Measurements from ENCODE around the gene PPA2. TPM values are rescaled to one million over a fixed set of nuclear protein-coding genes. Genes with fewer than 3 reads are reported as not detected.

PPA2 gene
- total and polyA plus RNA-seq, 10 of the 15 experiments (the other 5 are each of a cell fraction or from before 2014, with no cell fraction given): 93.8 to 293 (median 146) TPM

DNA sequence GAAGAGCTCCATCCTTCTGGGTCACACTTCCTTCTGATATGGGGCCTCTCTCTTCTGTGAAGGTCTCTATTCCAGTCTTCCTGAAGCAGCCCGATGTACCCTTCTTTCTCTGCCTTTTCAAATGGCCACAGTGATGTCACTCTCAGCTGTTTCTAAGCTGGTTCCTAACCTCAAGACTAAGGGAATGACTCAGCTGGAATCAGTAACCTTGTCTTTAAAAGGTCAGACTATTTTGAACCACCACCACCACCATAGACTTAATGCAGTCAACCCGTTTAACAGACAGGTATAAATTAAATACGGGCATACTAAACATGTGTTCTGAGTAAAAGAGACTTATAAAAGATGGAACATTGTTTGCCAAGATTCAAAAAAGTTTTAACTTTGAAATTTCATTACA lies 121.0 kb downstream of the PPA2 start:
- peak; percentile 83 for ATAC-seq
- peak; percentile 11 for DNase-seq (ENCODE audit: low read depth, low spot score)
- Histone ChIP-seq H3K9me3 (replicated peaks; ENCODE audit: control insufficient read depth, insufficient read depth, low read length) (no peaks in the 10 kb centered on the region), H3K27me3 (replicated peaks in 1 of 2; ENCODE audit: control insufficient read depth in 2 of 2, insufficient read depth in 2 of 2, low read length in 1 of 2) (no peaks in the 10 kb centered on the region), H4K20me1 (ENCODE audit: control insufficient read depth, insufficient read depth) (no peaks in the 10 kb centered on the region), H3K4me2 (ENCODE audit: control insufficient read depth, insufficient read depth) (no peak overlapping the region), H2AFZ (ENCODE audit: control insufficient read depth, low read depth, low read length) (no peak overlapping the region), H3K27ac (ENCODE audit: control insufficient read depth, insufficient read depth) (no peak overlapping the region), H3K4me1 (ENCODE audit: control insufficient read depth, insufficient read depth, low read length) (peaks cover 5% of the 10 kb centered on the region), H3K4me3 (no peak overlapping the region), H3K36me3 (ENCODE audit: control insufficient read depth in 2 of 2, insufficient read depth in 2 of 2, low read length in 1 of 2) (no peaks in the 10 kb centered on the region; a peak in 1 of 4 replicates), H3K79me2 (ENCODE audit: control insufficient read depth, insufficient read depth, low read length) (no peaks in the 10 kb centered on the region), H3K9ac (ENCODE audit: control insufficient read depth, insufficient read depth, low read length) (no peak overlapping the region)
- 0 out of 2 replicates have a peak, but pooled peaks have one; percentile 25 for TF ChIP-seq DPF2 (IDR thresholded peaks at IDR 0.05)
- 0 out of 2 replicates have a peak, but pooled peaks have one; percentile 32 for TF ChIP-seq CBFB (IDR thresholded peaks at IDR 0.05; ENCODE audit: low read depth)
- 0 out of 4 replicates have a peak, but pooled peaks of 1 of the 2 experiments have one; percentile 19 for TF ChIP-seq IKZF2 (IDR thresholded peaks at IDR 0.05)
- 0 out of 2 replicates have a peak, but pooled peaks have one; percentile 66 for TF ChIP-seq TCF12 (IDR thresholded peaks at IDR 0.05; ENCODE audit: low read depth, low read length)
- peak in 1 of 2 experiments; percentile 57; a peak in 1 of 4 replicates for TF ChIP-seq ETV6 (conservative IDR thresholded peaks at IDR 0.05 in 1 of 2, IDR thresholded peaks at IDR 0.05 in 1 of 2; ENCODE audit: borderline replicate concordance in 1 of 2, low read depth in 1 of 2)
- peak; percentile 52; the same call in 1 of the 2 replicates for TF ChIP-seq FOXM1 (IDR thresholded peaks at IDR 0.05; ENCODE audit: low read depth, low read length)
- TF ChIP-seq, protein P1, sequence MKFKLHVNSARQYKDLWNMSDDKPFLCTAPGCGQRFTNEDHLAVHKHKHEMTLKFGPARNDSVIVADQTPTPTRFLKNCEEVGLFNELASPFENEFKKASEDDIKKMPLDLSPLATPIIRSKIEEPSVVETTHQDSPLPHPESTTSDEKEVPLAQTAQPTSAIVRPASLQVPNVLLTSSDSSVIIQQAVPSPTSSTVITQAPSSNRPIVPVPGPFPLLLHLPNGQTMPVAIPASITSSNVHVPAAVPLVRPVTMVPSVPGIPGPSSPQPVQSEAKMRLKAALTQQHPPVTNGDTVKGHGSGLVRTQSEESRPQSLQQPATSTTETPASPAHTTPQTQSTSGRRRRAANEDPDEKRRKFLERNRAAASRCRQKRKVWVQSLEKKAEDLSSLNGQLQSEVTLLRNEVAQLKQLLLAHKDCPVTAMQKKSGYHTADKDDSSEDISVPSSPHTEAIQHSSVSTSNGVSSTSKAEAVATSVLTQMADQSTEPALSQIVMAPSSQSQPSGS (IDR thresholded peaks at IDR 0.05; ENCODE audit: low read length): peak; percentile 95
- peak; percentile 67 for TF ChIP-seq CREM (IDR thresholded peaks at IDR 0.05; ENCODE audit: low read depth)
- TF ChIP-seq EED (IDR thresholded peaks at IDR 0.05; ENCODE audit: low read depth): peak; percentile 31; the same call in 1 of the 2 replicates
- TF ChIP-seq RFX5 (IDR thresholded peaks at IDR 0.05; ENCODE audit: low read depth, low read length): no peak
- peak; percentile 60 for TF ChIP-seq CREB1 (IDR thresholded peaks at IDR 0.05; ENCODE audit: low read depth)
- 0 out of 4 replicates have a peak, but pooled peaks of 1 of the 2 experiments have one; percentile 19 for TF ChIP-seq SRF (IDR thresholded peaks at IDR 0.05; ENCODE audit: low read depth in 2 of 2, low read length in 2 of 2)
- TF ChIP-seq ZNF207 (IDR thresholded peaks at IDR 0.05; ENCODE audit: borderline replicate concordance): no peak
- peak; percentile 62; the same call in 1 of the 2 replicates for TF ChIP-seq BCL11A (IDR thresholded peaks at IDR 0.05; ENCODE audit: low read depth, low read length)
- no peak for TF ChIP-seq SUZ12 (IDR thresholded peaks at IDR 0.05; ENCODE audit: unreplicated experiment)
- peak; percentile 97 for TF ChIP-seq RUNX3 (IDR thresholded peaks at IDR 0.05; ENCODE audit: low read length)
- TF ChIP-seq MEF2A (IDR thresholded peaks at IDR 0.05; ENCODE audit: insufficient read depth, low read depth, low read length): peak; percentile 83; the same call in 1 of the 2 replicates
- TF ChIP-seq JUNB (IDR thresholded peaks at IDR 0.05): peak; percentile 88
- TF ChIP-seq NFIC (IDR thresholded peaks at IDR 0.05; ENCODE audit: low read depth, low read length): peak; percentile 78
- TF ChIP-seq IRF4 (IDR thresholded peaks at IDR 0.05; ENCODE audit: low read depth, low read length): peak; percentile 73; the same call in 1 of the 2 replicates
- TF ChIP-seq SMC3 (IDR thresholded peaks at IDR 0.05; ENCODE audit: borderline replicate concordance, low read length): no peak
- TF ChIP-seq IKZF1 (conservative IDR thresholded peaks at IDR 0.05): 0 out of 2 replicates have a peak, but pooled peaks have one; percentile 27
- no peak for TF ChIP-seq PML (IDR thresholded peaks at IDR 0.05; ENCODE audit: low read length)
- 0 out of 2 replicates have a peak, but pooled peaks have one; percentile 10 for TF ChIP-seq ATF7 (IDR thresholded peaks at IDR 0.05; ENCODE audit: low read depth)
- TF ChIP-seq EZH2 (IDR thresholded peaks at IDR 0.05; ENCODE audit: borderline replicate concordance, control insufficient read depth, low read depth, low read length): no peak
- WGBS (ENCODE audit: insufficient coverage, insufficient replicate concordance, low lambda C conversion rate, missing lambda C conversion rate): 18% methylated on average over 3 of the region's 3 CpGs
- intact Hi-C loops (cut with micrococcal nuclease; ENCODE audit: unreplicated experiment) (no loop called here), in situ Hi-C loops (cut with MboI) (no loop called here)
- SMC1A ChIA-PET (ENCODE audit: uncharacterized antibody, unreplicated experiment): no interaction called here
- no peak for FAIRE-seq
- POLR2A ChIA-PET: interaction anchor here (0.6 kb wide), 1 partner anchor 383 kb away, joined by 3 read pairs; no protein-coding TSS in a partner anchor
- RAD21 ChIA-PET (ENCODE audit: unreplicated experiment): interaction anchor here (0.8 kb wide), 1 partner anchor 212 kb away, joined by 3 read pairs; no protein-coding TSS in a partner anchor
- CTCF ChIA-PET: interaction anchor here (1.3 kb wide), 1 partner anchor 101 kb away, joined by 4 read pairs; no protein-coding TSS in a partner anchor
- no TSS peak for BruUV-seq (replicated peaks)

All from GM12878 (cell line).